Placental epithelial cell (primary cell): ENCODE data around the gene BHLHE23. TPM values are rescaled to one million over a fixed set of nuclear protein-coding genes. Genes with fewer than 3 reads are reported as not detected.

Source experiments
- total RNA-seq: library from RNA; depleted of rRNA; stranded (reverse); fragments of >200 nt; gene quantifications from 2 replicates; pipeline ENCODE4 v1.2.3, GENCODE V29; 2012

The BHLHE23 gene
- total RNA-seq = 0.39 TPM in 1 of 2 replicates, not detected in the other

DNA sequence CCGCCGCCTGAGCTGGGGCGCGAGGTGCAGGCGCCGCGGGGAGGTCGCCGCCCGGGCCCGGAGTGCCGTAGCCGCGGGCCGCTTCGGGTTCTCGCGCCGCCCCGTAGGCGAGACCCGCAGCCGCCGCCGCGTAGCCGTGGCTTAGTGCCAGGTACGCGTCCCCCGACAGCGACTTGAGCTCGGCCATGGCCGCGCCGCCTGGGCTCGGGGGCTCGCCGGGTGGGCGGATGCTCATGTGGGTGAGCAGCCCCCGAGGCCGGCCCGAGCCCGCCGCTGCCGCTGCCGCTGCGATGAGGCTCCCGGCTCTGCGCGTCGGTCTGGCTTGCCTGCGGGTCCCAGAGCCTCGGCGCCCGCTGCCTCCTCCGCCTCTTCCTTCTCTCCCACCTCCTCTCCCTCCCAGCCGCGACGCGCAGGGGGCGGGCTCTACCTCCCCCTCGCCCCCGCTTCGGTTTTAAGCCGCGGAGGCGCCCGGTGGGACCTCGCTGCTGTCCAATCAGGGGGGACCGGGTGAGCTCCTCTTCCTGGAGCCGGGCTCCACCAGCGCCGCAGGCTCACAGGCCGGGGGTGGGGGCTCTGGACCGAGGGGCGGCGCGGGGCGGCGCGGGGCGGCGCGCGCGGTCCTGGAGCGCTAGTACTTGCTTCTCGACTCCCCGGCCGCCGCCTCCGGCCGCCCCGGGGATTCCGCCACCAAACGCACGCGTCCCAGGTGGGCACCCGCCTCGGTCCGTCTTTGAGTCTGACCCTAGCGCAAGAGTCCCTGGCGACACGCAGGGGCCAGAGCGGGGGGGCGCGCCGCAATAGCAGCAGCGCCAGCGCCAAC, at the start of gene BHLHE23:
TSS of gene BHLHE23 (minus strand) at position 425 of the 820 bp plus-strand sequence. CDS start at position 235, 190 bp downstream.

Other genes starting within 250 kb of the BHLHE23 start
- gene MRGBP, start 210.5 kb downstream of the BHLHE23 start, total RNA-seq = 15.7 and 18.8 TPM in 2 replicates
- 28.3 and 31.1 TPM in 2 replicates for gene OGFR, start 202.1 kb downstream of the BHLHE23 start, total RNA-seq
- 3.1 and 7.0 TPM in 2 replicates for gene COL9A3, start 189.9 kb downstream of the BHLHE23 start, total RNA-seq
- 9.0 and 10.2 TPM in 2 replicates for gene TCFL5, start 145.1 kb downstream of the BHLHE23 start, total RNA-seq
- gene DIDO1, start 80.5 kb downstream of the BHLHE23 start, total RNA-seq = 44.4 and 47.2 TPM in 2 replicates
- 42.7 and 59.3 TPM in 2 replicates for gene GID8, start 68.8 kb downstream of the BHLHE23 start, total RNA-seq
- gene SLC17A9, start 54.3 kb downstream of the BHLHE23 start, total RNA-seq = 23.2 and 25.8 TPM in 2 replicates
- gene YTHDF1, start 209.2 kb upstream of the BHLHE23 start, total RNA-seq = 31.4 and 59.1 TPM in 2 replicates
- 0.39 TPM in 1 of 2 replicates, not detected in the other for gene BIRC7, start 228.9 kb upstream of the BHLHE23 start, total RNA-seq
- not detected in 2 replicates for gene NKAIN4, start 247.5 kb upstream of the BHLHE23 start, total RNA-seq